Vagina (tissue), 2 donors: ENCODE results near the gene TAX1BP3. TPM values are rescaled to one million over a fixed set of nuclear protein-coding genes. Genes with fewer than 3 reads are reported as not detected.

Experiments used
- DNase-seq, 2 donors: peaks; one replicate each; pipeline ENCODE4 v3.0.0-alpha.2; 2017; ENCODE audit errors: extremely low spot score in 2 of 2
- H3K27ac ChIP-seq: fragments of 200-600 bp; sonication (generic); one replicate; pipeline ENCODE4 v1.5.1; 2019
- H3K27me3 ChIP-seq: fragments of 200-600 bp; sonication (generic); one replicate; pipeline ENCODE4 v1.5.1; 2019
- H3K36me3 ChIP-seq, 2 donors: fragments of 200-600 bp; sonication (generic); one replicate each; pipeline ENCODE4 v1.5.1; 2017 to 2019
- H3K4me1 ChIP-seq: fragments of 200-600 bp; sonication (generic); one replicate; pipeline ENCODE4 v1.5.1; 2019
- H3K4me3 ChIP-seq, 2 donors: fragments of 200-600 bp; sonication (generic); 1 replicate in 1 of 2; 2 replicates in 1 of 2; pipeline ENCODE4 v1.5.1; 2016 to 2019
- H3K9me3 ChIP-seq: fragments of 200-600 bp; sonication (generic); one replicate; pipeline ENCODE4 v1.5.1; 2019
- CTCF ChIP-seq, 3 experiments: fragments of 450-650 bp in 2 of 3; fragments of 200-600 bp in 1 of 3; sonication (generic) in 1 of 3; IDR thresholded peaks; one replicate each; pipeline ENCODE4 v1.5.1; 2017 to 2019; ENCODE audit warnings: antibody characterized with exemption in 3 of 3, mild to moderate bottlenecking in 2 of 3, moderate library complexity in 2 of 3
- POLR2A ChIP-seq, 2 donors: fragments of 450-650 bp; IDR thresholded peaks; one replicate each; pipeline ENCODE4 v1.6.1; 2017; ENCODE audit warnings: antibody characterized with exemption in 2 of 2, mild to moderate bottlenecking in 2 of 2, moderate library complexity in 2 of 2
- POLR2AphosphoS5 ChIP-seq, 2 donors: sonication (generic); formaldehyde crosslinking; IDR thresholded peaks; one replicate each; pipeline ENCODE4 v1.9.0; 2017; ENCODE audit warnings: antibody characterized with exemption in 2 of 2, mild to moderate bottlenecking in 2 of 2, low read depth in 1 of 2; ENCODE audit not compliant: insufficient read depth in 1 of 2
- intact Hi-C: fragments of 100-400 bp; cut with DNase I; formaldehyde crosslinking; loops from one replicate; pipeline ENCODE4 v1.15.1; 2023
- total RNA-seq: library from RNA; depleted of rRNA; stranded (reverse); fragments of >200 nt; gene quantifications from one replicate; pipeline ENCODE4 v1.2.3, GENCODE V29; 2016

The TAX1BP3 gene
- total RNA-seq, 1 donor from 2014 or later, result 78.1 TPM

DNA sequence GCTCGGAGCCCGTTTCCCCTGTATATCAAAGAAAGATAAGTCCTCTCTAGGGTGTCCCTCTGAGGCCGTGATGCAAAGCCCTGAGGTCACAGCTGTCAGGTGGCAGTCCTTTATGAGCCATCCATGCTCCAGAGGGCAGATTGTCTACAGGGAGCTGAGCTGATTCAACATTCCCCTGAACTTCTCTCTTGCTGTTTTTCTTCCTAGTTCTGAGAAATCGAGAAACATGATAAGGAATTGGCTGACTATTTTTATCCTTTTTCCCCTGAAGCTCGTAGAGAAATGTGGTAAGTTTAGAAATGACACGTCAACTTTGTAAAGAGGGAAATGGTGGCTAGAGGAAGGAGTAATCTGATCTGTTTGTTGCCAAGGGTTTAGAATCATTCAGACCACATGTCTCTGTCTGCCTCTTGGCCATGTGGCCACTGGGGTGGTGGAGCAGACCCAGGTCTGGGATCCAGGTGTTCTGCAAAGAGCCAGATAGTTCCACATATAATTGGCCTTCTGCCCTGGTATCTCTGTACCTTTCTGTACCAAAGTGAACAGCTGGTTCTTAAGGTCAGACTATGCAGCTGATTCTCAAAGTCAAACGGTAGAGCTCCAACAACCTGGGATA lies 28.3 kb downstream of the TAX1BP3 start:
- Histone ChIP-seq H3K27ac (no peak overlapping the region), H3K9me3 (no peaks in the 10 kb centered on the region), H3K27me3 (no peaks in the 10 kb centered on the region), H3K4me1 (peaks cover 24% of the 10 kb centered on the region), H3K4me3 (no peak overlapping the region), H3K36me3 (peaks cover 0 to 3% of the 10 kb centered on the region in 2 donors)
- TF ChIP-seq CTCF (IDR thresholded peaks at IDR 0.05) (no peak), POLR2AphosphoS5 (IDR thresholded peaks at IDR 0.05; ENCODE audit: insufficient read depth in 1 of 2, low read depth in 1 of 2) (no peak), POLR2A (IDR thresholded peaks at IDR 0.05) (no peak)
- intact Hi-C loops, result no loop called here
- no peak for DNase-seq

DNA sequence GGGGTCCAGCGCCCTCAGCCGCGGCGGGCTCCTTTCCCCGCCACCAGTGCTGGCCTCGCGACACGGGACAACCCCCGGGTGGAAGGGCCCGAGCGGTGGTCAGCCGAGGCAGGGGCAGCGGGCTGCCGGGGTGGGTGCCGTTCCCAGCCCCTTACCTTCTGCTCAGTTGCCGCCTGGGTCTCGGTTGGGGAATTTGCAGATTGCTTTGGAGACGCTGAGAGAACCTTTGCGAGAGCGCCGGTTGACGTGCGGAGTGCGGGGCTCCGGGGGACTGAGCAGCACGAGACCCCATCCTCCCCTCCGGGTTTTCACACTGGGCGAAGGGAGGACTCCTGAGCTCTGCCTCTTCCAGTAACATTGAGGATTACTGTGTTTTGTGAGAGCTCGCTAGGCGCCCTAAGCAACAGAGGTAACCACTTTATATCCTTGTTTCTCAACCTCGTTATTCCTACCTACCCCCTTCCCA lies 31.4 kb downstream of the TAX1BP3 start:
- Histone ChIP-seq H3K9me3 (no peaks in the 10 kb centered on the region), H3K36me3 (peaks cover 0 to 3% of the 10 kb centered on the region in 2 donors), H3K27ac (peak overlapping the region; percentile 96), H3K4me3 (peak overlapping the region; percentile 78 to 99), H3K4me1 (peaks cover 44% of the 10 kb centered on the region), H3K27me3 (no peaks in the 10 kb centered on the region)
- DNase-seq, result no peak
- intact Hi-C loops, result no loop called here
- no peak for TF ChIP-seq POLR2AphosphoS5 (IDR thresholded peaks at IDR 0.05; ENCODE audit: insufficient read depth in 1 of 2, low read depth in 1 of 2)
- peak in 1 of 3 experiments; percentile 23 for TF ChIP-seq CTCF (IDR thresholded peaks at IDR 0.05)

GRCh38 chr17:3636154-3636907 lies 32.0 kb downstream of the TAX1BP3 start, which contains the start of the genes CTNS and SHPK:
Gene CTNS (plus strand): TSS chr17:3636760. CDS start chr17:3640207, 3,447 bp downstream.
Gene SHPK (minus strand): TSS chr17:3636250. CDS start chr17:3636219, 31 bp downstream.
- peak within 1 kb of the TSS; percentile 96 for H3K27ac ChIP-seq
- H3K4me1 ChIP-seq, result peaks cover 44% of the 10 kb centered on the region
- peak; percentile 98 to 99 for DNase-seq
- TF ChIP-seq CTCF (IDR thresholded peaks at IDR 0.05), result no peak
- TF ChIP-seq POLR2AphosphoS5 (IDR thresholded peaks at IDR 0.05; ENCODE audit: insufficient read depth in 1 of 2, low read depth in 1 of 2), result peak; percentile 89 to 93
- TF ChIP-seq POLR2A (IDR thresholded peaks at IDR 0.05), result peak in 1 of 2 donors; percentile 62
- peak within 1 kb of the TSS; percentile 78 to 99 for H3K4me3 ChIP-seq
- peaks cover 0 to 7% of the 10 kb centered on the region in 2 donors for H3K36me3 ChIP-seq
- intact Hi-C loops, result no loop called here
- H3K27me3 ChIP-seq, result no peaks in the 10 kb centered on the region
- no peaks in the 10 kb centered on the region for H3K9me3 ChIP-seq

DNA sequence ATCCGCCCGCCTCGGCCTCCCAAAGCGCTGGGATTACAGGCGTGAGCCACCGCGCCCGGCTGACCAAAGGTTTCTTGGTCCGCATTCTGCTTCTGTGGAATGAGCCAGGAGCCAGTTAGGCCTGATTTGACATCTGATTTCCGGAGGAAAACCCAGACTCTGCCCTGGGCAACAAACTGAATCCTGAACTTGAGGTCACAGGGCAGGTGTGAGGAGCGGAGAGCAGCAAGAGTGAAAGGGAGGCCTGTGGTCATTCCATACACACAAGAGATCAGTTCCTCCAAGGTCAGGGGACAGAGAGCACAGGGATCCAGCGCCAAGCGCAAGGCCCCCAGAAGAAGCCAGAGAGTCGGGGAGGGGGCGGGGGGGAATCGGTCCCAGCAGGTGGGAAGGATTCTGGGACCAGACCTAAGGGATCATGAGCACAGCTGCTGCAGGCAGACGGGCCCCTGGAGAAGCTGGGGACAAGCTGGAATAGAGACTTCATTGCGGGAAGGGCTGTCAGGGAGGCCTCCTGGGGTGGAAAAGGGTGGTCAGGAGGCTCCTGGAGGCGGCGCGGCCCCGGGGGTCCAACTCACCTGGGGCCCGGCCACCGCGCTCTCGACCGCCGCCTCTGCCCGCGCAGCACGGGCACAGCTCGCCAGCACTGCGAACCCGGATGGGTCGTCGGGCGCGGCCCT lies 32.8 kb downstream of the TAX1BP3 start:
- Histone ChIP-seq H3K36me3 (peaks cover 0 to 9% of the 10 kb centered on the region in 2 donors), H3K27me3 (no peaks in the 10 kb centered on the region), H3K27ac (peak overlapping the region; percentile 96), H3K9me3 (no peaks in the 10 kb centered on the region), H3K4me1 (peaks cover 44% of the 10 kb centered on the region), H3K4me3 (peak overlapping the region; percentile 78 to 99)
- no peak for DNase-seq
- intact Hi-C loops, result no loop called here
- TF ChIP-seq POLR2AphosphoS5 (IDR thresholded peaks at IDR 0.05; ENCODE audit: insufficient read depth in 1 of 2, low read depth in 1 of 2), result no peak
- no peak for TF ChIP-seq POLR2A (IDR thresholded peaks at IDR 0.05)
- no peak for TF ChIP-seq CTCF (IDR thresholded peaks at IDR 0.05)
